ENCODE measurements around the gene MYF5. TPM values are rescaled to one million over a fixed set of nuclear protein-coding genes. Genes with fewer than 3 reads are reported as not detected.
A peak's percentile ranks its signal among the peaks of the same experiment; 100 is the strongest.

MYF5 gene
- total RNA-seq, 1 experiment from 2014 or later: not detected

DNA sequence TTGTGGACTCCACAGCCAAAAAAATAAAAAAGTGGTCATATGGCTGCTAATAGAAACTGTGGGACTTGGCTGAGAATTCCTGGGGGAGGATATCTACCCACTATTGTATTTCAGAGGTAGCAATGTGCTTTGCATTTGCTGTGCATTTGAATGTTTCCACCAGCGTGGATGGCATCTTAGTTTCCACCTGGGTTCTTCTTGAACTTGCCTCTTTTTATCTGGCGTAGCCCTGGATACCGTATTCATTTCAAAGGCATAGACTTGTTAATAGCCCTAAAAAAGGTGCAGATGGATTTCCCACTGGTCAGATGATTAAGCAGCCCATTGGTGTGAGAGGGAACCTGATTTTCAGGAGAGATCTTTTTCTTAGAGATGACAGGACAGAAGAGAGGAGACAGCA is 1.9 kb upstream of the MYF5 start:
- Mint-ChIP-seq H3K36me3 (ENCODE audit: insufficient read depth in 1 of 3, low read depth in 3 of 3) (no peaks in the 10 kb centered on the region), H3K27ac (peak overlapping the region in 1 of 3 experiments; percentile 24; a peak in 2 of 7 replicates), H3K9me3 (no peaks in the 10 kb centered on the region), H3K4me1 (peaks cover 57 to 59% of the 10 kb centered on the region in 2 experiments), H3K27me3 (ENCODE audit: low read depth) (peaks cover 69% of the 10 kb centered on the region), H3K4me3 (peak overlapping the region; percentile 65 to 81; a peak in 4 of 5 replicates)
- H2BK15ac ChIP-seq (ENCODE audit: low read depth, low read length): no peak overlapping the region
- peaks cover 32% of the 10 kb centered on the region; the same call in 1 of the 2 replicates for H3K27me3 ChIP-seq (ENCODE audit: insufficient read depth, low read length)
- no peak overlapping the region for H2BK120ac ChIP-seq (ENCODE audit: low read depth, low read length, poor library complexity, severe bottlenecking)
- H3K27ac ChIP-seq (ENCODE audit: insufficient read length, low read depth, low read length): no peak overlapping the region
- no peak overlapping the region for H3K18ac ChIP-seq (ENCODE audit: insufficient read length, low read depth, low read length)
- H4K20me1 ChIP-seq (ENCODE audit: control insufficient read depth, insufficient read depth, insufficient read length): no peaks in the 10 kb centered on the region
- H2AFZ ChIP-seq (ENCODE audit: low read length): no peak overlapping the region
- H3K4me2 ChIP-seq (ENCODE audit: insufficient read depth, insufficient read length, low read length): peak overlapping the region; percentile 52
- no peak overlapping the region for H3T11ph ChIP-seq (ENCODE audit: low read length)
- H4K8ac ChIP-seq (replicated peaks; ENCODE audit: insufficient read length, low read depth, low read length): no peak overlapping the region
- H3K23ac ChIP-seq (ENCODE audit: insufficient read length, low read depth, low read length): no peak overlapping the region
- peaks cover 9% of the 10 kb centered on the region for H3K23me2 ChIP-seq (ENCODE audit: insufficient read length, low read depth, low read length, poor library complexity, severe bottlenecking)
- TF ChIP-seq CTCF (conservative IDR thresholded peaks at IDR 0.05): no peak
- no peak overlapping the region for H3K9ac ChIP-seq (ENCODE audit: extremely low read depth, insufficient read length, low read length)
- no peaks in the 10 kb centered on the region for H3K79me1 ChIP-seq (ENCODE audit: insufficient read depth, low read depth, low read length, poor library complexity, severe bottlenecking)
- H2BK5ac ChIP-seq (ENCODE audit: insufficient read length, low read length): no peak overlapping the region
- no CpG with 5 or more reads among the region's 3 CpGs for WGBS (ENCODE audit: extremely low coverage, insufficient read length, low lambda C conversion rate)
- H2AK5ac ChIP-seq (ENCODE audit: insufficient read length, low read length): no peak overlapping the region
- H3K4ac ChIP-seq (ENCODE audit: low read depth, low read length): no peak overlapping the region
- H3K4me1 ChIP-seq (ENCODE audit: insufficient read depth, low read length): peaks cover 15% of the 10 kb centered on the region
- no peak overlapping the region for H3K56ac ChIP-seq (ENCODE audit: insufficient read length, low read depth, low read length)
- H4K5ac ChIP-seq (ENCODE audit: insufficient read length, low read depth, low read length): no peak overlapping the region
- H4K91ac ChIP-seq (ENCODE audit: insufficient read length, low read depth, low read length): no peak overlapping the region
- no peaks in the 10 kb centered on the region for H3K9me3 ChIP-seq (ENCODE audit: control insufficient read depth, low read depth, low read length)
- H3K79me2 ChIP-seq (ENCODE audit: insufficient read depth, low read length): no peaks in the 10 kb centered on the region
- no peak overlapping the region for H3K14ac ChIP-seq (ENCODE audit: insufficient read depth, low read length)
- H2BK20ac ChIP-seq (ENCODE audit: low read depth, low read length, poor library complexity, severe bottlenecking): no peak overlapping the region
- DNase-seq: no peak
- no peak overlapping the region for H2BK12ac ChIP-seq (ENCODE audit: insufficient read length, low read depth, low read length)

Data from H9 (cell line).